ENCODE data around the gene NPC1. TPM values are rescaled to one million over a fixed set of nuclear protein-coding genes. Genes with fewer than 3 reads are reported as not detected.
A peak's percentile ranks its signal among the peaks of the same experiment; 100 is the strongest.

NPC1 gene
- total RNA-seq, 1 donor from 2014 or later: 21.6 TPM

GRCh38 chr18:23501626-23502025 lies 84.7 kb downstream of the NPC1 start:
- DNase-seq (ENCODE audit: low spot score in 2 of 2): no peak
- Histone ChIP-seq H3K4me3 (no peak overlapping the region), H3K9me3 (no peaks in the 10 kb centered on the region), H3K27ac (no peak overlapping the region), H3K36me3 (no peaks in the 10 kb centered on the region), H3K27me3 (no peaks in the 10 kb centered on the region), H3K4me1 (peaks cover 0 to 24% of the 10 kb centered on the region in 2 donors)
- intact Hi-C loops (cut with DNase I): loop anchor here (5.0 to 10.0 kb wide), 5 partner anchors 64 to 567 kb away; partner anchors contain the start of genes CABLES1 and RBBP8
- TF ChIP-seq, protein P1, sequence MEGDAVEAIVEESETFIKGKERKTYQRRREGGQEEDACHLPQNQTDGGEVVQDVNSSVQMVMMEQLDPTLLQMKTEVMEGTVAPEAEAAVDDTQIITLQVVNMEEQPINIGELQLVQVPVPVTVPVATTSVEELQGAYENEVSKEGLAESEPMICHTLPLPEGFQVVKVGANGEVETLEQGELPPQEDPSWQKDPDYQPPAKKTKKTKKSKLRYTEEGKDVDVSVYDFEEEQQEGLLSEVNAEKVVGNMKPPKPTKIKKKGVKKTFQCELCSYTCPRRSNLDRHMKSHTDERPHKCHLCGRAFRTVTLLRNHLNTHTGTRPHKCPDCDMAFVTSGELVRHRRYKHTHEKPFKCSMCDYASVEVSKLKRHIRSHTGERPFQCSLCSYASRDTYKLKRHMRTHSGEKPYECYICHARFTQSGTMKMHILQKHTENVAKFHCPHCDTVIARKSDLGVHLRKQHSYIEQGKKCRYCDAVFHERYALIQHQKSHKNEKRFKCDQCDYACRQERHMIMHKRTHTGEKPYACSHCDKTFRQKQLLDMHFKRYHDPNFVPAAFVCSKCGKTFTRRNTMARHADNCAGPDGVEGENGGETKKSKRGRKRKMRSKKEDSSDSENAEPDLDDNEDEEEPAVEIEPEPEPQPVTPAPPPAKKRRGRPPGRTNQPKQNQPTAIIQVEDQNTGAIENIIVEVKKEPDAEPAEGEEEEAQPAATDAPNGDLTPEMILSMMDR (IDR thresholded peaks at IDR 0.05): no peak

GRCh38 chr18:23499291-23499781 lies 87.0 kb downstream of the NPC1 start:
- intact Hi-C loops (cut with DNase I): no loop called here
- Histone ChIP-seq H3K4me1 (peaks cover 0 to 14% of the 10 kb centered on the region in 2 donors), H3K27me3 (no peaks in the 10 kb centered on the region), H3K27ac (peak overlapping the region; percentile 37 to 56), H3K36me3 (no peaks in the 10 kb centered on the region), H3K4me3 (no peak overlapping the region), H3K9me3 (no peaks in the 10 kb centered on the region)
- TF ChIP-seq, protein P1 (IDR thresholded peaks at IDR 0.05): no peak
- DNase-seq (ENCODE audit: low spot score in 2 of 2): no peak

DNA sequence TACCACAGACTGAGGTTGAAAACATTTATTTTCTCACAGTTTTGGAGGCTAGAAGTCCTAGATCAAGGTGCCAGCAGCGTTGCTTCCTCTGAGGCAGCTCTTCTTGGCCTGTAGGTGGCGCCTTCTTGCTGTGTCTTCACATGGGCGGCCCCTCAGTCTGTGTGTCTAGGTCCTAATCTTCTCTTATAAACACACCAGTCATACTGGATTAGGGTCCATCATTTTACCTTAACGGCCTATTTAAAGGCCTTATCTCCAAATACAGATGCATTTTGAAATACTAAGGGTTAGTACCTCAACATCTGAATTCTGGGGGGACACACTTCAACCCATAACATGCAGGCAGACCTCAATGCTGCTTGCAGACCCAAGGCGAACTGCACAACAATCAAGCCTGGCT lies 87.4 kb downstream of the NPC1 start:
- intact Hi-C loops (cut with DNase I): no loop called here
- H3K27ac ChIP-seq: peak overlapping the region in 1 of 2 donors; percentile 56
- H3K4me1 ChIP-seq: peaks cover 0 to 12% of the 10 kb centered on the region in 2 donors
- H3K36me3 ChIP-seq: no peaks in the 10 kb centered on the region
- H3K4me3 ChIP-seq: no peak overlapping the region
- no peaks in the 10 kb centered on the region for H3K9me3 ChIP-seq
- H3K27me3 ChIP-seq: no peaks in the 10 kb centered on the region
- TF ChIP-seq, protein P1 (IDR thresholded peaks at IDR 0.05): peak; percentile 40 to 64 (median 59)
- peak in 1 of 2 donors; percentile 81 for DNase-seq (ENCODE audit: low spot score in 2 of 2)

- no peaks in the 10 kb centered on the region for H3K27me3 ChIP-seq
- H3K9me3 ChIP-seq: no peaks in the 10 kb centered on the region
- peaks cover 0 to 12% of the 10 kb centered on the region in 2 donors for H3K4me1 ChIP-seq
- no peak overlapping the region for H3K27ac ChIP-seq
- TF ChIP-seq, protein P1 (IDR thresholded peaks at IDR 0.05): no peak
- H3K36me3 ChIP-seq: no peaks in the 10 kb centered on the region
- DNase-seq (ENCODE audit: low spot score in 2 of 2): no peak
- intact Hi-C loops (cut with DNase I): no loop called here
- no peak overlapping the region for H3K4me3 ChIP-seq
Observed at GRCh38 chr18:23498117-23498516, 88.2 kb downstream of the NPC1 start.

GRCh38 chr18:23495723-23496440 lies 90.4 kb downstream of the NPC1 start:
- Histone ChIP-seq H3K36me3 (no peaks in the 10 kb centered on the region), H3K27me3 (no peaks in the 10 kb centered on the region), H3K4me1 (peaks cover 0 to 9% of the 10 kb centered on the region in 2 donors), H3K9me3 (no peaks in the 10 kb centered on the region), H3K27ac (no peak overlapping the region), H3K4me3 (no peak overlapping the region)
- DNase-seq (ENCODE audit: low spot score in 2 of 2): no peak
- TF ChIP-seq, protein P1 (IDR thresholded peaks at IDR 0.05): no peak
- intact Hi-C loops (cut with DNase I): no loop called here
